ENCODE measurements around the gene CD2. TPM values are rescaled to one million over a fixed set of nuclear protein-coding genes. Genes with fewer than 3 reads are reported as not detected.

Gene CD2
- total RNA-seq (ENCODE audit: unreplicated experiment), result not detected
- long read RNA-seq, result 0 reads

GRCh38 chr1:116754198-116754977 lies at the start of gene CD2:
Gene CD2, plus strand, starts transcription at chr1:116754430. Its CDS starts 63 bp downstream, at chr1:116754493.
- no peaks in the 10 kb centered on the region for H3K27me3 Mint-ChIP-seq (ENCODE audit: unreplicated experiment)
- no peak within 1 kb of the TSS for H3K27ac Mint-ChIP-seq (ENCODE audit: unreplicated experiment)
- TF ChIP-seq CTCF (IDR thresholded peaks at IDR 0.05; ENCODE audit: partially characterized antibody, unreplicated experiment), result no peak
- DNase-seq, result no peak
- H3K4me1 Mint-ChIP-seq (ENCODE audit: low read depth, unreplicated experiment), result peaks cover 4% of the 10 kb centered on the region
- H3K4me3 Mint-ChIP-seq (ENCODE audit: unreplicated experiment), result no peak within 1 kb of the TSS
- H3K36me3 Mint-ChIP-seq (ENCODE audit: unreplicated experiment), result peaks cover 5% of the 10 kb centered on the region
- H3K9me3 Mint-ChIP-seq (ENCODE audit: unreplicated experiment), result no peaks in the 10 kb centered on the region

GRCh38 chr1:116706123-116706522 lies 48.1 kb upstream of the CD2 start:
- no peak for DNase-seq
- Mint-ChIP-seq H3K27ac (ENCODE audit: unreplicated experiment) (no peak overlapping the region), H3K27me3 (ENCODE audit: unreplicated experiment) (peaks cover 7% of the 10 kb centered on the region), H3K4me3 (ENCODE audit: unreplicated experiment) (no peak overlapping the region), H3K36me3 (ENCODE audit: unreplicated experiment) (no peaks in the 10 kb centered on the region), H3K9me3 (ENCODE audit: unreplicated experiment) (peaks cover 9% of the 10 kb centered on the region), H3K4me1 (ENCODE audit: low read depth, unreplicated experiment) (peaks cover 45% of the 10 kb centered on the region)
- no peak for TF ChIP-seq CTCF (IDR thresholded peaks at IDR 0.05; ENCODE audit: partially characterized antibody, unreplicated experiment)

GRCh38 chr1:116706841-116707240 lies 47.4 kb upstream of the CD2 start:
- H3K36me3 Mint-ChIP-seq (ENCODE audit: unreplicated experiment), result no peaks in the 10 kb centered on the region
- no peak overlapping the region for H3K4me3 Mint-ChIP-seq (ENCODE audit: unreplicated experiment)
- peaks cover 9% of the 10 kb centered on the region for H3K9me3 Mint-ChIP-seq (ENCODE audit: unreplicated experiment)
- no peak overlapping the region for H3K27ac Mint-ChIP-seq (ENCODE audit: unreplicated experiment)
- TF ChIP-seq CTCF (IDR thresholded peaks at IDR 0.05; ENCODE audit: partially characterized antibody, unreplicated experiment), result no peak
- no peak for DNase-seq
- peaks cover 47% of the 10 kb centered on the region for H3K4me1 Mint-ChIP-seq (ENCODE audit: low read depth, unreplicated experiment)
- peaks cover 7% of the 10 kb centered on the region for H3K27me3 Mint-ChIP-seq (ENCODE audit: unreplicated experiment)

- peaks cover 47% of the 10 kb centered on the region for H3K4me1 Mint-ChIP-seq (ENCODE audit: low read depth, unreplicated experiment)
- no peaks in the 10 kb centered on the region for H3K36me3 Mint-ChIP-seq (ENCODE audit: unreplicated experiment)
- TF ChIP-seq CTCF (IDR thresholded peaks at IDR 0.05; ENCODE audit: partially characterized antibody, unreplicated experiment), result no peak
- no peak overlapping the region for H3K4me3 Mint-ChIP-seq (ENCODE audit: unreplicated experiment)
- H3K9me3 Mint-ChIP-seq (ENCODE audit: unreplicated experiment), result peaks cover 9% of the 10 kb centered on the region
- peak overlapping the region; percentile 23 for H3K27ac Mint-ChIP-seq (ENCODE audit: unreplicated experiment)
- peaks cover 7% of the 10 kb centered on the region for H3K27me3 Mint-ChIP-seq (ENCODE audit: unreplicated experiment)
- peak; percentile 52 for DNase-seq
Measured at GRCh38 chr1:116708255-116708900, 45.9 kb upstream of the CD2 start.

- Mint-ChIP-seq H3K27ac (ENCODE audit: unreplicated experiment) (no peak overlapping the region), H3K27me3 (ENCODE audit: unreplicated experiment) (peaks cover 7% of the 10 kb centered on the region), H3K9me3 (ENCODE audit: unreplicated experiment) (peaks cover 9% of the 10 kb centered on the region), H3K4me1 (ENCODE audit: low read depth, unreplicated experiment) (peaks cover 39% of the 10 kb centered on the region), H3K4me3 (ENCODE audit: unreplicated experiment) (no peak overlapping the region), H3K36me3 (ENCODE audit: unreplicated experiment) (no peaks in the 10 kb centered on the region)
- no peak for DNase-seq
- TF ChIP-seq CTCF (IDR thresholded peaks at IDR 0.05; ENCODE audit: partially characterized antibody, unreplicated experiment), result no peak
Measured at GRCh38 chr1:116709666-116710167, 44.5 kb upstream of the CD2 start.
